Middle frontal gyrus (tissue), 1 donor: Measurements from ENCODE around the gene MYL11.

Experiments used
- DNase-seq: peaks from one replicate; pipeline ENCODE4 v3.0.0-alpha.2; 2015; ENCODE audit warnings: low spot score; ENCODE audit errors: extremely low spot score

The MYL11 gene

DNA sequence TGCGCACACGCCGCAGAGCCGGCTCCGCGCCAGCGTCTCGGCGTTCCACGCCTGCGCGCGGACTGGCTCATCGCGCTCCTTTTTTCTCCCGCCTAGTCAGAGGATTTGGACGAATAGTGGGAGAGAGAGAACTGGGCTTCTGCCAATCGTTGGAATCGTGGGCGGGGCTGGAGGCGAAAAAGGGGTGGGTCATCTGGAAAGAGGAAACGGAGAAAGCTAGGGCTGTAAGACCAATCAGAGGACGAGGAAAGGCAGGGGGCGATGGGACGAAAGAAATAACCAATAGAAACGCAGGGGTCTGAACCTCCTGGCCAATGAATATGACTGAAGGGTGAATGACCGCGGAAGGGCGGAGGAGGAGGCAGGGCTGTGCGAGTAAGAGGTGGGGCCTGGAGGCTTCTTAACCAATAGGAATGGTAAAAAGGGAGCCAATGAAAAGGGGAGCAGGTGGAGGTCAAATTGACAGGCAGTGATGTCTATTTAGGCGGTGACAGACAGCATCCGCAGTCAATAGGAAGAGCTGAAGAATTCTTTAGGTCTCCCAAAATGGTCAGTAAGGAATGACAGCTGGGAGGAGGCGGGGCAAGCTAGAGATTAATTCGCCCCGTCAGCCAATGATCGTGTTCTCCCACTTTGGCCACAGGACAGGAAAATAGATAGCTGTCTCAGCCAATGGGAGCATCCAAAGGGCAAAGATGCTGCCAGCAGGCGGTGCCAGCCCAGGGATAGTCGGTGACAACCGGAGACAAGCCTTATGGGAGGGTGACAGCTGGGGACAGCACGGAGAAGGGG lies 4.0 kb upstream of the MYL11 start, which contains the start of gene TBC1D10B:
TSS of gene TBC1D10B (minus strand) at position 39 of the 792 bp plus-strand sequence. CDS start 311 bp downstream, outside the sequence.
- DNase-seq: peak; percentile 99

DNA sequence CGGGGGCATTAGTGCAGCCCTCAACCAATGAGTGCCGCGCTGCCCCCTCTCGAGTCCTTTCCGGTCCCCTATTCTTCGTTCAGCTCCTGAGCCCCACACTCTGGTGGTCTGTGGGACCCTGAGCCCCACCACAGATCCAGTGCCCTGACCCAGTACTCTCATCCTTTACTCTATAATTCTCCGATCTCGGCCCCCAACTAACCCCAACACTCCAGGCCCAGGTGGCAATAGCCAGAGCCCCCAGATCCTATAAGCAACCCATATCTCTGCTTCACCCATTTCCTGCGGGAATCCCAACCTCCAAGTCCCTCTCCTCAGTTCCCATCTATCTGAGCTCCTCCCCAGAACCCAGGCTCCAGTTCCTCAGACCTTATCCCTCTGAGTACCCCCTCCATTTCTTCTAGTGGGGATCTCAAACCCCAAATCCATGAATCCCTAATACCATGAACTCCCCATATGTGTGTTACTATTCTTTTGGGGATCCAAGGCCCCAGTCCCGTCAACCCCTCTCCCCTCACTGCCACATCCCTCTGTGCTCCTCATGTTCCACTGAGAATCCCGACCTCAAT lies 3.3 kb upstream of the MYL11 start:
- DNase-seq: no peak

DNA sequence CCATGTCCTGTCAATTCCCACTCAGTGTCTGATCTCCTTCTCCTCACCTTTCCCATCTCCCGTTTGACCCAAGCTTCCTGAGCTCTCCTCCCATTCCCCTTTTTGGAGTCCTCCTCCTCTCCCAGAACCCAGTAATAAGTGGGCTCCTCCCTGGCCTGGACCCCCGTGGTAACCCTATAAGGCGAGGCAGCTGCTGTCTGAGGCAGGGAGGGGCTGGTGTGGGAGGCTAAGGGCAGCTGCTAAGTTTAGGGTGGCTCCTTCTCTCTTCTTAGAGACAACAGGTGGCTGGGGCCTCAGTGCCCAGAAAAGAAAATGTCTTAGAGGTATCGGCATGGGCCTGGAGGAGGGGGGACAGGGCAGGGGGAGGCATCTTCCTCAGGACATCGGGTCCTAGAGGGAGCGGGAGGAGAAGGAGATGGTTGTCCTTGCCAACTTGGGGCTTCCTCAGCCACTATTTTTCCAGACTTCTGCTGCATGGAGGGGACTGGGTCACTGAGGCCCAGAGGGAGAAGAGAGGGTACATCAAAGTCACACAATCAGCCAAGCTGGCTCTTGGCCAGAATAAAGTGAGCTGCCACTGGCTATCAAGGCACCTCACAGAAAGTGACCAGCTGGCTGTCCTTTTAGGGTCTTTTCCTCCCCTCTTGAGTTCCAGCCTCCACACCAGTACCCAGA lies 2.4 kb upstream of the MYL11 start:
- no peak for DNase-seq

DNA sequence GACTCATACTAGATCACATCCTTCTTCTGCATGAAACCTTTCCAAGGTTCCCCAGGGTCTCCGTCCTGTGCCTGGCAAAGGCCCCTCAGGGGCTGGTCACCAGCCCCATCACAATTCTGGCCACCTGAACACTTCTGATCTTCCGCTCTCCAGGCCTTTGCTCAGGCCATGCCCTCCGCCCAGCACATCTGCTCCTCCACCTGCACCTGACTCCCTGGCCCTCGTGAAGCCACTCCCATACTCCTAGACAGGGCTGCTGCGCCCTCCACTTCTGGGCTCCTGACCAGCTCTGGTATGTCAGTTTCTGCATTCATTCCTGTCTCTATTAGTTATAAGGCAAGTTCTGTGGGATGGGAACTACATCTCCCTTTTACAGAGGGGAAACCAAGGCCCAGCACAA lies 1.9 kb upstream of the MYL11 start:
- no peak for DNase-seq

DNA sequence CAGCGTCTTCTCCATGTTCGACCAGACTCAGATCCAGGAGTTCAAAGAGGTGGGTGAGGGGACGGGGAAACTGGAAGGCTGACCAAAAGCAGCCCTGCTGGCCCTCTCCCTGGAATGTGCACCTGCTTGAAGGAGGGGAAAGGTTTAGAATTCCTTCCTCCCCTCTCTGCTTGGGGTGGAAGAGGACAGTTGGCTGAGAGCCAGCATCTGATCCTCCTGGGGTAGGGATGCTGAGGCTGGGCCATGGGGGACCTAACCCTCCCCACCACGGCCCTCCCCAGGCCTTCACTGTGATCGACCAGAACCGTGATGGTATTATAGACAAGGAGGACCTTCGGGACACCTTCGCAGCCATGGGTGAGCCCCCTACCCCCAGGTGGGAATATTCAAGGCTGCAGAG lies 1.3 kb downstream of the MYL11 start:
- no peak for DNase-seq

GRCh38 chr16:30376461-30376902 lies 1.9 kb downstream of the MYL11 start:
- no peak for DNase-seq

DNA sequence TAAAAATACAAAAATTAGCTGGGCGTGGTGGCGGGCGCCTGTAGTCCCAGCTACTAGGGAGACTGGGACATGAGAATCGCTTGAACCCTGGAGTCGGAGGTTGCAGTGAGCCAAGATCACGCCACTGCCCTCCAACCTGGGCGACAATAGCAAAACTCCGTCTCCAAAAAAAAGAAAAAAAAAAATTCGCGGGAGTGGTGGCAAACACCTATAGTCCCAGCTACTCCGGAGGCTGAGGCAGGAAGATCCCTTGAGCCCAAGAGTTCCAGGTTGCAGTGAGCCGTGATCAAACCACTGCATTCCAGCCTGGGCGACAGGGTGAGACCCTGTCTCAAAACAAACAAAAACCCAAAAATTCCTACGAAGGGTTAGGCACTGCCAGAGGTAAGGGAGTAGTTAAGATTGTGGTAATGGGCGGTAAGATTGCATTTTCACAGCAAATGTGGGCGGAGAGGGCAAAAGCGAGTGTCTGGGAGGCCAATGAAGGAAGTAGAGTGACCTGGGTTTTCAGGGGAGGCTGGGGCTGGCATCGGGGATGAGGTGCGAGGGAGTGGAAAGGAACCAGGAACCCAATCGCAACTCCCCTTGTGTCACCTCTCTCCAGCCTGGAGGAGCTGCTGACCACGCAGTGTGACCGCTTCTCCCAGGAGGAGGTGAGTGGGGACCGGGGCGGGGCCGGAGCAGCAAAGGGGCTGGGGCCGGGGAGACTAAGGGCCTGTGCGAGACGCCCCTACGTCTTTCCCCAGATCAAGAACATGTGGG lies 2.6 kb downstream of the MYL11 start:
- no peak for DNase-seq

DNA sequence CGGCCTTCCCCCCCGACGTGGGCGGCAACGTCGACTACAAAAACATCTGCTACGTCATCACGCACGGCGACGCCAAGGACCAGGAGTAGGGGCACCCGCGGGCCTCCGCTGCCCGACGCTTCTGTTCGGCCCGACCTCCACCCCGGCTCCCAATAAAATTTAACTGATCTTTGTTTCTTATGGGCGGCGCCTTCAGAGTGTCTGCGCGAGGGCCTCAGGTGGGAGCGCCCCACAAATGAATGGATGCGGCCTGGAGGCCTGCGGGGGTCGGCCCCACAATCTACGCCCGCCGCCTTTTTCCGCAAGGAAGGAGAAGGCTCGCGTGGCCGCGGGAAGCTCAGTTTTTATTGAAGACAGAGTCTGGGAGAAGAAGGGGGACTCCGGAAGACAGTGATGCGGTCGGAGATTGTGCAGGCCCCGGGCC lies 3.2 kb downstream of the MYL11 start:
- peak; percentile 85 for DNase-seq

DNA sequence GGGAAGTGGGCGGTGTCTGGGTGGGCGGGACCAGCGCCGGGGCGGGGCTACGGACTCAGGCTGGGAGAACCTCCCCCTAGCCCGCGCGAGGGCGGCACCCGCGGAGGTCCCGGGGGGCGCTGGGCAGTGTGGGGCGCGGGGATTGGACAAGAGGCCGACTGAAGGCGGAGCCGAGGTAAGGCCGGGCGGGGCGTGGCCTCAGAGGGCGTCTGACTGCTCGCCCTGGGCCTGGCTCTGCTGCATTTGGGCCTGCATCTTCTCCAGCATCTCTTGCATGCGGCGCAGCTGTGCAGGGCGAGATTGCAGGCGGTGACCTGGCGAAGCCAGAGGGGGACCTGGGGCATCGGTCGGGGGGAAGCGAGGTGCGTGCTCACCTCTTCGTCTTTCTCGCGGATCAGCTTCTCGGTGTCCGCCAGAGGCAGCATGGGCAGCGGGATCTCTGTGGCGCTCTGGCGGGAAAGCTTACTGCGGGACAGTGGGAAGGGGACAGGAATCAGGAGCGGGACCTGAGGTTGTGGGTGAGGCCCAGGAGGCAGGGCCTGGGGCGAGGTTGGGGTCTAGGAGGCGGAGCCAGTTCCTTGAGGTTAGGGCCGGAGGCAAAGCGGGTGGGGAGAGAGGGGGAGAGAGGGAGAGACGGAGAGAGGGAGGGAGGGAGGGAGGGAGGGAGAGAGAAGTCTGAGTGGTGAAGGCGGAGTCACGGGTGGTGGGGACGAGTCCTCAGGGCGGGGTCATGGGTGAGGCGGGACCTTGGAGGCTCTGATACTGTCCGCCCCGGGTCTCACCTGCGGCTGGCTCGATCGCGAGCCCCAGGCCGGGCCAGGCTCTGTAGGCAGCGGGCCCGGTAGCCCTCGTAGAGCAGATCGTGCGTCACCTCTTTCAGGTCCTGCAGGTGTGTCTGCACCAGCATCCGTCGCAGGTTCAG lies 3.9 kb downstream of the MYL11 start:
- DNase-seq: peak; percentile 98

DNA sequence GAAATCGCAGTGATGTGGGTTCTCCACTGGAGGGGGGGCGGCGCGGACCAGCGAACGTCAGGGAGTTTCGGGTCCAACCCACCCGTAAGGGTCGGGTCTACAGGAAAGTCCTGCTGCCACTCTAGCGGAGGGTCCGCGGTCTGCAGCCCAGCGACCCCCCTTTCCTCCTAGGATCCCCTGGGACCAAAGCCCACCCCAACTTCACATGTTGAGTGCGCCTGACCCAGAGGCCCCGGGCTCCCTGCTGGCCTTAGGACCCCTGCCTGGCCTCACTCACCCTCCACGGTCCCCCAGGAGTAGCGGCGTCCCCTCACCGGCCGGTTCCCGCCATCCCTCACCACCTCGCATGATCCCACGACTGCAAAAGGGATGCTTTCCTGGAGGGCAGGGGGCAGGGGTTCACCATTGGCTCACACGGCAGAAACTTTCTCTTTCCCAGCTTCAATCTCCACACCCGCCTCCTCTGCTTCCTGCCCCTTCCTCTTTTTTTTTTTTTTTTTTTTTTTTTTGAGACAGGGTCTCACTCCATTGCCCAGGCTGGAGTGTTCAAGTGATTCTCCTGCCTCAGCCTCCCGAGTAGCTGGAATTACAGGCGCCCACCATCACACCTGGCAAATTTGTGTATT lies 4.7 kb downstream of the MYL11 start:
- DNase-seq: no peak

DNA sequence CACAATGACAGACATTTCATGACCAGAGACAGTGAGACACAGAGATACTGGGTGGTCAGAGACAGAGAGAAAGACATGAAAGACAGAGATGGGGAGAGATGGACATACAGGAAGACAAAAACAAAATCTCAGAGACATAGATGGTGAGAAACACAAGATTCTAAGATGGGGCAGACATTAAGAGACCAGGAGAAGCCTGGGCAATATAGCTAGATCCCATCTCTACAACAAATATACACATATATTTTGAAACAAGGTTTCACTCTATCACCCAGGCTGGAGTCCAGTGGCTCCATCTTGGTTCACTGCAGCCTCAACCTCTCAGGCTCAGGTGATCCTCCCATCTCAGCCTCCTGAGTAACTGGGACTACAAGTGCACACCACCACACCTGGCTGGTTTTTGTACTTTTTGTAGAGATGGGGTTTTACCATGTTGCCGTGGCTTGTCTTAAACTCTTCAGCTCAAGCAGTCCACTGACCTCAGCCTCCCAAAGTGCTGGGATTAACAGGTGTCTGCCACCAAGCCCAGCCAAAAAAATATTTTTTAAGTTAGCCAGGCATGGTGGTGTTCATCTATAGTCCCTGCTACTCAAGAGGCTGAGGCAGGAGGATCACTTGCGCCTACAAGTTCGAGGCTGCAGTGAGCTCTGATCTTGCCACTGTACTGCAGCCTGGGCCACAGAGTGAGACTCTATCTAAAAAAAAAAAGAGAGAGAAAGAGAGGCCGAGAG lies 5.6 kb downstream of the MYL11 start:
- DNase-seq: no peak

GRCh38 chr16:30380803-30381208 lies 6.2 kb downstream of the MYL11 start:
- DNase-seq: no peak

DNA sequence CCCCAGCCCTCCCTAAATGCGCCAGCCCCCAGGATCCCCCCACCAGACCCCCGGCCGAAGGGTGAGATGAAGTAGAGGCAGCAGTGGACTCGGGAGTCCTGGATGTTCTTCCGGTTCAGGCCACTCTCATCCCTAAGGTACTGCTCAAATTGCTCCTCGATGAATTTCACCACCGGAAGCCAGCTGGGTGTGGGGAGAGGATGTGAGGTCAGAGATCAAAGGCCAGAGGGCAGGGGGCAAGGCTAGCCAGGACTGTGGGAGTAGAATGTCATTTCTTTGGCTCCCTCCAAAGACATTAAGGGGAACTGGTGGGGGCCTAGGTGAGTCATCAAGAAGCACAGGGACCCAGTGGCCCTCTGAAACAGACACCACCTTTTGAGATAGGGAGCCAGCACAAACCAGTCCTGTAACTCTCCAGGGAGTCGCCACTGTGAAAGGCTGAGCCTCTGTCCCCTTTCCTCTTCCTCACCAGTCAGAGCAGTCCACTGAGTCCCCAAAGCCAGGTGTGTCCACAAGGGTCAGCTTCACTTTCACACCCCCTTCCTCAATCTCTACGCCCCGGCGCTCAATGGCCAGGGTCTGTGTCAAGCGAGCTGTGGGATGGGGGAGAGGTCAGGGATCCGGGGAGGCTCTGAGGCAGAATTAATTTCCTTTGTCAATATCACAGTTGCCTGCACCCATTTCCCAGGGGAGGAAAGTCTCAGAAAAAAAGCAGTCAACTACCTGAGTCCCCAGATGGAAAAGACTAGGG lies 6.9 kb downstream of the MYL11 start:
- DNase-seq: no peak

DNA sequence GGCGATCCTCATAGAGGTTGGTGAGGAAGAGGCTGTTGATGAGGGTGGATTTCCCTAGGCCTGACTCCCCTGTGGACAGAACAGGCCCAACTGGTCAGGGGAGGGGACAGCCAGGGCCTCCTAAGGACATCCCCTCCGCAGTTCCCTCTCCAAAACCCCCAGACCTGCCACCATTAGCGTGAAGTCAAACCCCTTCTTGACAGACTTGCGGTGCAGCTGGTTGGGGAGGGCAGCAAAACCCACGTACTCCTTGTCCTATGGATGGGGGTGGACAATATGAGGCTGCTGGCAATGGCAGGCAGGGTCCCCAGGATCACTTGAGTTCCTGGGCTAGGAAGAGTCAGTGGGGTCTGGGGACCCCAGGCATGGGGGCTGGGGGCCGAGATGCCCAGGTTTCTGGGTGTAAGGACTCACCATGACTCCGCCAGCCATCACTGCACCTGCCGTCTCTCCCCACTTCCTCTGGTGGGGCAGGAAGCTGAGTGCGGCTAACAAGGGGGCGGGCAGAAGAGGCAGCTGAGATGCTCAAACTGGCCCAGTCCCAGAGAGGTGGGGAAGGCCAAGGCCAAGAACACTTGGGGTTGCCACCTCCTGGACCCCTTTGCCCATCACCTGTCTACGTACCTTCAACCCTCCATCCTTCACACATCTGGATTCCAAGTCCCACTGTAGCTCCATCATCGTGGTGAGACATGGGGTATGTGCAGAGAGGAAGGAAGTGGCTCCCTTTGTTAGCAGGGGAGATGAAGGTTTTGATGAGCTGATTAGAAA lies 7.7 kb downstream of the MYL11 start, which contains the start of gene SEPTIN1:
TSS of gene SEPTIN1 (minus strand) at position 451 of the 771 bp plus-strand sequence. CDS start at position 432, 19 bp downstream.
- no peak for DNase-seq

GRCh38 chr16:30383521-30383920 lies 8.9 kb downstream of the MYL11 start:
- no peak for DNase-seq

GRCh38 chr16:30394592-30395154 lies 20.1 kb downstream of the MYL11 start:
- DNase-seq: no peak
